Body of pancreas (tissue), 4 donors: Measurements from ENCODE around the gene CSNK1A1. TPM values are rescaled to one million over a fixed set of nuclear protein-coding genes. Genes with fewer than 3 reads are reported as not detected.

Source experiments
- ATAC-seq: fragments of 150-250 bp; one replicate; pipeline ENCODE4 v1.9.1; 2016
- DNase-seq, 4 donors: peaks; one replicate each; pipeline ENCODE4 v3.0.0-alpha.2; 2019
- H3K27ac ChIP-seq, 4 donors: fragments of 200-600 bp; sonication (generic); 1 replicate in 3 of 4; 2 replicates in 1 of 4; pipeline versions ENCODE4 v1.5.1 to v1.6.1; 2016 to 2019; ENCODE audit warnings: mild to moderate bottlenecking in 1 of 4, mixed read lengths in 1 of 4, moderate library complexity in 1 of 4
- H3K27me3 ChIP-seq, 2 donors: fragments of 200-600 bp; sonication (generic); one replicate each; pipeline ENCODE4 v1.6.0; 2016; ENCODE audit warnings: mild to moderate bottlenecking in 1 of 2
- H3K36me3 ChIP-seq, 2 donors: fragments of 200-600 bp; sonication (generic); replicated peaks in 1 of 2; 2 replicates each; pipeline ENCODE4 v1.5.1; 2016; ENCODE audit warnings: low read depth in 2 of 2; ENCODE audit not compliant: insufficient read depth in 1 of 2
- H3K4me1 ChIP-seq: fragments of 200-600 bp; sonication (generic); one replicate; pipeline ENCODE4 v1.6.0; 2016
- H3K4me3 ChIP-seq, 2 donors: fragments of 200-600 bp; sonication (generic); 1 replicate in 1 of 2; 2 replicates in 1 of 2; pipeline ENCODE4 v1.5.1; 2016 to 2019
- H3K9me3 ChIP-seq, 3 donors: fragments of 200-600 bp; sonication (generic); 1 replicate in 2 of 3; 2 replicates in 1 of 3; pipeline ENCODE4 v1.5.1; 2016
- POLR2A ChIP-seq, 3 donors: fragments of 450-650 bp; IDR thresholded peaks; one replicate each; pipeline ENCODE4 v1.6.1; 2016; ENCODE audit warnings: antibody characterized with exemption in 3 of 3, mild to moderate bottlenecking in 2 of 3
- WGBS, 2 donors: methylation state at CpG; one replicate each; pipeline ENCODE4 v1.1.5; 2017; 5-methylcytosine and 5-hydroxymethylcytosine counted together
- intact Hi-C: fragments of 100-400 bp; cut with DNase I; formaldehyde crosslinking; loops from one replicate; pipeline ENCODE4 v1.15.1; 2023
- total RNA-seq, 2 donors: library from RNA; depleted of rRNA; stranded (reverse); fragments of >200 nt; gene quantifications; one replicate each; pipeline ENCODE4 v1.1.0, GENCODE V29; 2016
- TF ChIP-seq, protein P1 (sequence below), 7 experiments: fragments of 450-650 bp in 4 of 7; fragments of 200-600 bp in 3 of 7; sonication (generic) in 3 of 7; IDR thresholded peaks; one replicate each; pipeline ENCODE4 v1.5.1; 2016 to 2019; ENCODE audit warnings: antibody characterized with exemption in 7 of 7

The CSNK1A1 gene
- total RNA-seq, 2 donors from 2014 or later = 82.4 to 85.4 TPM

GRCh38 chr5:149495673-149496072 lies 55.6 kb downstream of the CSNK1A1 start:
- H3K4me3 ChIP-seq = no peak overlapping the region
- no peaks in the 10 kb centered on the region for H3K27me3 ChIP-seq
- intact Hi-C loops = no loop called here
- 94 to 97% methylated on average over 2 of the region's 2 CpGs for WGBS, 2 donors
- H3K9me3 ChIP-seq = no peaks in the 10 kb centered on the region
- DNase-seq = no peak
- peaks cover 0 to 9% of the 10 kb centered on the region in 2 donors for H3K36me3 ChIP-seq
- no peak overlapping the region for H3K27ac ChIP-seq
- TF ChIP-seq, protein P1, sequence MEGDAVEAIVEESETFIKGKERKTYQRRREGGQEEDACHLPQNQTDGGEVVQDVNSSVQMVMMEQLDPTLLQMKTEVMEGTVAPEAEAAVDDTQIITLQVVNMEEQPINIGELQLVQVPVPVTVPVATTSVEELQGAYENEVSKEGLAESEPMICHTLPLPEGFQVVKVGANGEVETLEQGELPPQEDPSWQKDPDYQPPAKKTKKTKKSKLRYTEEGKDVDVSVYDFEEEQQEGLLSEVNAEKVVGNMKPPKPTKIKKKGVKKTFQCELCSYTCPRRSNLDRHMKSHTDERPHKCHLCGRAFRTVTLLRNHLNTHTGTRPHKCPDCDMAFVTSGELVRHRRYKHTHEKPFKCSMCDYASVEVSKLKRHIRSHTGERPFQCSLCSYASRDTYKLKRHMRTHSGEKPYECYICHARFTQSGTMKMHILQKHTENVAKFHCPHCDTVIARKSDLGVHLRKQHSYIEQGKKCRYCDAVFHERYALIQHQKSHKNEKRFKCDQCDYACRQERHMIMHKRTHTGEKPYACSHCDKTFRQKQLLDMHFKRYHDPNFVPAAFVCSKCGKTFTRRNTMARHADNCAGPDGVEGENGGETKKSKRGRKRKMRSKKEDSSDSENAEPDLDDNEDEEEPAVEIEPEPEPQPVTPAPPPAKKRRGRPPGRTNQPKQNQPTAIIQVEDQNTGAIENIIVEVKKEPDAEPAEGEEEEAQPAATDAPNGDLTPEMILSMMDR (IDR thresholded peaks at IDR 0.05) = no peak
- TF ChIP-seq POLR2A (IDR thresholded peaks at IDR 0.05) = no peak
- ATAC-seq = no peak
- no peaks in the 10 kb centered on the region for H3K4me1 ChIP-seq

DNA sequence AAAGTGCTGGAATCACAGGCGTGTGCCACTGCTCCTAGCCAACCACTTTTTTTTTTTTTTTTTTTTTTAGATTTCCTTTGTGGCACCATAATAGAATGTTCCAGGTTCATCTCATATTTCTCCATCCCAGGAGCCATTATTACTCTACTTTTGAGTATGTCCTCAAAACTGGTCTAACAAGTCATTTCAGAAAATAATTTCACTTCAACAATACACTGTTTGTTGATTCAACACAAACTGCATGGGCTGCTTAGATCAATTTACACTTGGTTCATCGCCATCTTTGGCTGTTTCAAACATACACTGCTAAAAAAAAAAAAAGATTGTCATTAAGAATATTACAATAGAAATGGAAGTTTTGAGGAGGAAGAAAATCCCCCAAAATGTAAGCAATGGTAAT lies 57.9 kb downstream of the CSNK1A1 start:
- Histone ChIP-seq H3K27me3 (no peaks in the 10 kb centered on the region), H3K36me3 (no peaks in the 10 kb centered on the region), H3K4me1 (peaks cover 9% of the 10 kb centered on the region), H3K27ac (peak overlapping the region in 1 of 4 donors; percentile 33), H3K9me3 (no peaks in the 10 kb centered on the region), H3K4me3 (no peak overlapping the region)
- 52 to 66% methylated on average over 2 of the region's 2 CpGs for WGBS, 2 donors
- TF ChIP-seq, protein P1 (IDR thresholded peaks at IDR 0.05) = no peak
- no peak for TF ChIP-seq POLR2A (IDR thresholded peaks at IDR 0.05)
- no peak for ATAC-seq
- DNase-seq = no peak
- intact Hi-C loops = no loop called here

- TF ChIP-seq, protein P1 (IDR thresholded peaks at IDR 0.05) = no peak
- no peak for TF ChIP-seq POLR2A (IDR thresholded peaks at IDR 0.05)
- DNase-seq = no peak
- H3K27ac ChIP-seq = no peak overlapping the region
- H3K4me1 ChIP-seq = peaks cover 9% of the 10 kb centered on the region
- ATAC-seq = no peak
- 94% methylated on average over 6 of the region's 6 CpGs for WGBS, 2 donors
- H3K4me3 ChIP-seq = no peak overlapping the region
- H3K27me3 ChIP-seq = no peaks in the 10 kb centered on the region
- no peaks in the 10 kb centered on the region for H3K9me3 ChIP-seq
- no peaks in the 10 kb centered on the region for H3K36me3 ChIP-seq
- intact Hi-C loops = no loop called here
These were observed 58.5 kb downstream of the CSNK1A1 start for GRCh38 chr5:149492781-149493180.

- DNase-seq = no peak
- Histone ChIP-seq H3K4me3 (no peak overlapping the region), H3K4me1 (peaks cover 28% of the 10 kb centered on the region), H3K9me3 (no peaks in the 10 kb centered on the region), H3K27ac (no peak overlapping the region), H3K36me3 (no peaks in the 10 kb centered on the region), H3K27me3 (no peaks in the 10 kb centered on the region)
- 79 to 92% methylated on average over 6 of the region's 6 CpGs for WGBS, 2 donors
- ATAC-seq = no peak
- TF ChIP-seq, protein P1 (IDR thresholded peaks at IDR 0.05) = no peak
- no peak for TF ChIP-seq POLR2A (IDR thresholded peaks at IDR 0.05)
- intact Hi-C loops = no loop called here
These were observed 60.4 kb downstream of the CSNK1A1 start for GRCh38 chr5:149490599-149491485.
